Measurements from ENCODE around the gene CCNI2.

DNA sequence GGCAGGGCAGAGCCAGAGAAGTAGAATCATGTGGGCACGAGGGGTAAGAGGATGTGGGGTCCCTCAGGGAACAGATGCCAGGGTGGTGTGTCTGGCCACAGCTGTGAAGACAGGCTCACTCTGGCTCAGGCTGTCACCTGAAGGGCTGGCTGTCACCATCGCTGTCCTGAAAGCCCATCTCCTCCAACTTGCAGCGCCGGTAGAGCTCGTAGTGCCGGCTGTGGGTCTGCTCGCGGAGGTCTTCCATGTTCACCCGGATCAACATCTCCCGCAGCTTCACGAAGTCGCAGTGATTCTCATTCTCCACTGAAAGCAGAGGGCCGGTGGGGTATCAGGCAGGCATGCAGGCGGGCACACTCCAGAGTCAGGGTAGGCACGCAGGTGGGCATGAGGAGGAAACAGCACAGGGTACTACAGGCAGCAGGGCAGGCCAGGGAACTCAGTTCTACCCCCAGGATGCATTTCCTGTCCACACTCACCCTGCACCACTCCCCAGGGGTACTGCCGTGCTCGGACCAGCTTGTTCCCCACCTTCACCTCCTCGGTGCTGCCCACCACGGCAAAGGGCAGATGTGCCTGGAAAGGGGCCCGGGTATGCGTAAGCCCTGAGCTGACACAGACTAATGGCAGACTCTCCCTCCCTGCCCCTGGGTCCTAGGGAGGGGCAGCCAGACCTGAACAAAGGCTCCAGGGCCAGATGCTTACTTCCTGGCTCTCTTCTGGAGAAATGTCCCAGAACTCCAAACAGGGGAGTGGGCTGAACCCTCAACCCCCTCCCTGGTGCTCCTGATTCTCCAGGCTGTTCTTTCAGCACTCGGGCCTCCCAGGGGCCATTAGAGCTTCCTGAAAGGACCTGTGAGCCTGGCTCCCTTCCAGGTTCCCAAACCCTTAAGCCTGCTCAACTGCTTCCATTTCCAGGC is 14.4 kb downstream of the CCNI2 start:
- no peak for TF ChIP-seq TAF1 (IDR thresholded peaks at IDR 0.05; ENCODE audit: borderline replicate concordance, low read depth, low read length)
- TF ChIP-seq, protein P1, sequence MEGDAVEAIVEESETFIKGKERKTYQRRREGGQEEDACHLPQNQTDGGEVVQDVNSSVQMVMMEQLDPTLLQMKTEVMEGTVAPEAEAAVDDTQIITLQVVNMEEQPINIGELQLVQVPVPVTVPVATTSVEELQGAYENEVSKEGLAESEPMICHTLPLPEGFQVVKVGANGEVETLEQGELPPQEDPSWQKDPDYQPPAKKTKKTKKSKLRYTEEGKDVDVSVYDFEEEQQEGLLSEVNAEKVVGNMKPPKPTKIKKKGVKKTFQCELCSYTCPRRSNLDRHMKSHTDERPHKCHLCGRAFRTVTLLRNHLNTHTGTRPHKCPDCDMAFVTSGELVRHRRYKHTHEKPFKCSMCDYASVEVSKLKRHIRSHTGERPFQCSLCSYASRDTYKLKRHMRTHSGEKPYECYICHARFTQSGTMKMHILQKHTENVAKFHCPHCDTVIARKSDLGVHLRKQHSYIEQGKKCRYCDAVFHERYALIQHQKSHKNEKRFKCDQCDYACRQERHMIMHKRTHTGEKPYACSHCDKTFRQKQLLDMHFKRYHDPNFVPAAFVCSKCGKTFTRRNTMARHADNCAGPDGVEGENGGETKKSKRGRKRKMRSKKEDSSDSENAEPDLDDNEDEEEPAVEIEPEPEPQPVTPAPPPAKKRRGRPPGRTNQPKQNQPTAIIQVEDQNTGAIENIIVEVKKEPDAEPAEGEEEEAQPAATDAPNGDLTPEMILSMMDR (IDR thresholded peaks at IDR 0.05 in 2 of 3, conservative IDR thresholded peaks at IDR 0.05 in 1 of 3; ENCODE audit: control insufficient read depth in 2 of 3, extremely low read depth in 1 of 3, insufficient read depth in 1 of 3, low read depth in 3 of 3, low read length in 3 of 3) = no peak
- no peak for TF ChIP-seq RELA (IDR thresholded peaks at IDR 0.05; ENCODE audit: borderline replicate concordance, partially characterized antibody)
- TF ChIP-seq GABPA (IDR thresholded peaks at IDR 0.05; ENCODE audit: low read depth) = no peak
- TF ChIP-seq SRF (IDR thresholded peaks at IDR 0.05; ENCODE audit: low read depth in 2 of 2, low read length in 2 of 2) = no peak
- no peak for TF ChIP-seq RAD21 (IDR thresholded peaks at IDR 0.05; ENCODE audit: insufficient read depth, low read depth, low read length)
- no peak for TF ChIP-seq ZNF622 (IDR thresholded peaks at IDR 0.05)
- no peak for TF ChIP-seq SMARCA5 (IDR thresholded peaks at IDR 0.05)
- TF ChIP-seq, protein P2, sequence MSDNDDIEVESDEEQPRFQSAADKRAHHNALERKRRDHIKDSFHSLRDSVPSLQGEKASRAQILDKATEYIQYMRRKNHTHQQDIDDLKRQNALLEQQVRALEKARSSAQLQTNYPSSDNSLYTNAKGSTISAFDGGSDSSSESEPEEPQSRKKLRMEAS (IDR thresholded peaks at IDR 0.05; ENCODE audit: low read depth, low read length) = no peak
